ENCODE results near the gene STX8. TPM values are rescaled to one million over a fixed set of nuclear protein-coding genes. Genes with fewer than 3 reads are reported as not detected.
A peak's percentile ranks its signal among the peaks of the same experiment; 100 is the strongest.

Gene STX8
- total RNA-seq, 8 experiments from 2014 or later, result 44.1 to 98.1 (median 63.8) TPM

- Histone ChIP-seq H3K4me3 (no peak overlapping the region), H3K4me1 (replicated peaks in 1 of 2) (peaks cover 22 to 26% of the 10 kb centered on the region in 2 donors), H3K27ac (no peak overlapping the region)
- WGBS, 10 experiments, result 100% methylated on average over 2 to 3 of the region's 34 CpGs; no CpG with 5 or more reads in 8 of the 10 experiments
- in situ Hi-C loops (cut with MboI; ENCODE audit: low pct_unique_long_range_greater_than_20kb in 2 of 9, low sequenced_read_pairs in 9 of 9, unreplicated experiment in 9 of 9), result loop anchor here in 1 of 9 experiments (25.0 kb wide), 2 partner anchors 111 to 214 kb away; partner anchors contain the start of gene NTN1
- ATAC-seq (replicated peaks in 6 of 8), result no peak
Observed at GRCh38 chr17:9226130-9226793, 349.4 kb downstream of the STX8 start.

- Histone ChIP-seq H3K4me1 (replicated peaks in 1 of 2) (peaks cover 27 to 33% of the 10 kb centered on the region in 2 donors), H3K27ac (no peak overlapping the region), H3K4me3 (no peak overlapping the region)
- 100% methylated on average over 3 of the region's 32 CpGs; no CpG with 5 or more reads in 9 of the 10 experiments for WGBS, 10 experiments
- in situ Hi-C loops (cut with MboI; ENCODE audit: low pct_unique_long_range_greater_than_20kb in 2 of 9, low sequenced_read_pairs in 9 of 9, unreplicated experiment in 9 of 9), result loop anchor here in 1 of 9 experiments (25.0 kb wide), 2 partner anchors 112 to 213 kb away; partner anchors contain the start of gene NTN1
- peak in 4 of 8 experiments; percentile 19 to 43 (median 34) for ATAC-seq (replicated peaks in 6 of 8)
Observed at GRCh38 chr17:9225305-9226101, 350.1 kb downstream of the STX8 start.

GRCh38 chr17:9224485-9224884 is 351.1 kb downstream of the STX8 start:
- Histone ChIP-seq H3K27ac (no peak overlapping the region), H3K4me3 (no peak overlapping the region), H3K4me1 (replicated peaks in 1 of 2) (peaks cover 28% of the 10 kb centered on the region in 2 donors)
- no peak for ATAC-seq (replicated peaks in 6 of 8)
- 90 to 100% methylated on average over 1 to 2 of the region's 7 CpGs; no CpG with 5 or more reads in 8 of the 10 experiments for WGBS, 10 experiments
- in situ Hi-C loops (cut with MboI; ENCODE audit: low pct_unique_long_range_greater_than_20kb in 2 of 9, low sequenced_read_pairs in 9 of 9, unreplicated experiment in 9 of 9), result no loop called here

GRCh38 chr17:9223531-9223930 is 352.1 kb downstream of the STX8 start:
- peaks cover 28% of the 10 kb centered on the region in 2 donors for H3K4me1 ChIP-seq (replicated peaks in 1 of 2)
- H3K27ac ChIP-seq, result no peak overlapping the region
- ATAC-seq (replicated peaks in 6 of 8), result no peak
- H3K4me3 ChIP-seq, result no peak overlapping the region
- in situ Hi-C loops (cut with MboI; ENCODE audit: low pct_unique_long_range_greater_than_20kb in 2 of 9, low sequenced_read_pairs in 9 of 9, unreplicated experiment in 9 of 9), result no loop called here
- WGBS, 10 experiments, result 63 to 100% (median 90%) methylated on average over 1 to 5 of the region's 8 CpGs; no CpG with 5 or more reads in 6 of the 10 experiments

- 100% methylated on average over 1 of the region's 5 CpGs; no CpG with 5 or more reads in 9 of the 10 experiments for WGBS, 10 experiments
- no peak overlapping the region for H3K4me3 ChIP-seq
- no peak for ATAC-seq (replicated peaks in 6 of 8)
- peaks cover 30 to 31% of the 10 kb centered on the region in 2 donors for H3K4me1 ChIP-seq (replicated peaks in 1 of 2)
- in situ Hi-C loops (cut with MboI; ENCODE audit: low pct_unique_long_range_greater_than_20kb in 2 of 9, low sequenced_read_pairs in 9 of 9, unreplicated experiment in 9 of 9), result no loop called here
- H3K27ac ChIP-seq, result peak overlapping the region in 1 of 2 donors; percentile 83
Observed at GRCh38 chr17:9221922-9222180, 353.8 kb downstream of the STX8 start.

GRCh38 chr17:9221147-9221921 is 354.3 kb downstream of the STX8 start:
- Histone ChIP-seq H3K4me1 (replicated peaks in 1 of 2) (peaks cover 30 to 31% of the 10 kb centered on the region in 2 donors), H3K4me3 (no peak overlapping the region), H3K27ac (peak overlapping the region; percentile 20 to 83)
- WGBS, 10 experiments, result 20 to 68% methylated on average over 1 to 6 of the region's 25 CpGs; no CpG with 5 or more reads in 8 of the 10 experiments
- ATAC-seq (replicated peaks in 6 of 8), result peak in 5 of 8 experiments; percentile 11 to 57 (median 46)
- in situ Hi-C loops (cut with MboI; ENCODE audit: low pct_unique_long_range_greater_than_20kb in 2 of 9, low sequenced_read_pairs in 9 of 9, unreplicated experiment in 9 of 9), result no loop called here

GRCh38 chr17:9220398-9221146 is 355.0 kb downstream of the STX8 start:
- in situ Hi-C loops (cut with MboI; ENCODE audit: low pct_unique_long_range_greater_than_20kb in 2 of 9, low sequenced_read_pairs in 9 of 9, unreplicated experiment in 9 of 9), result no loop called here
- peak overlapping the region; percentile 20 to 83 for H3K27ac ChIP-seq
- no peak overlapping the region for H3K4me3 ChIP-seq
- peak in 5 of 8 experiments; percentile 47 to 70 (median 65) for ATAC-seq (replicated peaks in 6 of 8)
- 13 to 79% (median 20%) methylated on average over 1 to 7 of the region's 23 CpGs; no CpG with 5 or more reads in 3 of the 10 experiments for WGBS, 10 experiments
- H3K4me1 ChIP-seq (replicated peaks in 1 of 2), result peaks cover 27 to 28% of the 10 kb centered on the region in 2 donors

- no peak for ATAC-seq (replicated peaks in 6 of 8)
- Histone ChIP-seq H3K27ac (peak overlapping the region; percentile 20 to 83), H3K4me3 (no peak overlapping the region), H3K4me1 (replicated peaks in 1 of 2) (peaks cover 22 to 23% of the 10 kb centered on the region in 2 donors)
- in situ Hi-C loops (cut with MboI; ENCODE audit: low pct_unique_long_range_greater_than_20kb in 2 of 9, low sequenced_read_pairs in 9 of 9, unreplicated experiment in 9 of 9), result no loop called here
- WGBS, 10 experiments, result 80 to 100% (median 90%) methylated on average over 1 to 5 of the region's 13 CpGs; no CpG with 5 or more reads in 5 of the 10 experiments
Observed at GRCh38 chr17:9219631-9220397, 355.8 kb downstream of the STX8 start.

- no peak for ATAC-seq (replicated peaks in 6 of 8)
- Histone ChIP-seq H3K27ac (no peak overlapping the region), H3K4me3 (no peak overlapping the region), H3K4me1 (replicated peaks in 1 of 2) (peaks cover 22 to 23% of the 10 kb centered on the region in 2 donors)
- in situ Hi-C loops (cut with MboI; ENCODE audit: low pct_unique_long_range_greater_than_20kb in 2 of 9, low sequenced_read_pairs in 9 of 9, unreplicated experiment in 9 of 9), result no loop called here
- WGBS, 10 experiments, result 86 to 100% (median 91%) methylated on average over 1 to 13 of the region's 15 CpGs; no CpG with 5 or more reads in 3 of the 10 experiments
Observed at GRCh38 chr17:9218911-9219310, 356.7 kb downstream of the STX8 start.

- peaks cover 22 to 23% of the 10 kb centered on the region in 2 donors for H3K4me1 ChIP-seq (replicated peaks in 1 of 2)
- 50 to 100% (median 80%) methylated on average over 1 to 4 of the region's 8 CpGs; no CpG with 5 or more reads in 5 of the 10 experiments for WGBS, 10 experiments
- no peak overlapping the region for H3K4me3 ChIP-seq
- in situ Hi-C loops (cut with MboI; ENCODE audit: low pct_unique_long_range_greater_than_20kb in 2 of 9, low sequenced_read_pairs in 9 of 9, unreplicated experiment in 9 of 9), result no loop called here
- H3K27ac ChIP-seq, result no peak overlapping the region
- peak in 2 of 8 experiments; percentile 14 for ATAC-seq (replicated peaks in 6 of 8)
Observed at GRCh38 chr17:9218064-9218635, 357.5 kb downstream of the STX8 start.
